Breast epithelium (tissue), 4 donors: ENCODE results near the gene DPM2. TPM values are rescaled to one million over a fixed set of nuclear protein-coding genes. Genes with fewer than 3 reads are reported as not detected.

Source experiments
- DNase-seq, 2 donors: peaks; one replicate each; pipeline ENCODE4 v3.0.0-alpha.2; 2019; ENCODE audit warnings: low spot score in 2 of 2
- H3K27ac ChIP-seq, 2 donors: fragments of 200-600 bp; sonication (generic) in 1 of 2; one replicate each; pipeline ENCODE4 v1.5.1; 2016 to 2019; ENCODE audit warnings: mild to moderate bottlenecking in 1 of 2
- H3K27me3 ChIP-seq, 2 donors: fragments of 200-600 bp; sonication (generic) in 1 of 2; one replicate each; pipeline versions ENCODE4 v1.5.1 to v1.6.0; 2017 to 2019; ENCODE audit warnings: control low read depth in 1 of 2, mild to moderate bottlenecking in 1 of 2
- H3K36me3 ChIP-seq: fragments of 200-600 bp; one replicate; pipeline ENCODE4 v1.5.1; 2019
- H3K4me1 ChIP-seq, 2 donors: fragments of 200-600 bp; sonication (generic); one replicate each; pipeline ENCODE4 v1.5.1; 2016 to 2019; ENCODE audit warnings: control low read depth in 1 of 2
- H3K4me3 ChIP-seq, 3 donors: fragments of 200-600 bp; sonication (generic); 1 replicate in 2 of 3; 2 replicates in 1 of 3; pipeline ENCODE4 v1.5.1; 2016 to 2019; ENCODE audit warnings: mild to moderate bottlenecking in 3 of 3, moderate library complexity in 2 of 3
- H3K9me3 ChIP-seq, 2 donors: fragments of 200-600 bp; sonication (generic) in 1 of 2; one replicate each; pipeline ENCODE4 v1.5.1; 2016 to 2019; ENCODE audit warnings: control low read depth in 1 of 2
- POLR2A ChIP-seq: fragments of 450-650 bp; IDR thresholded peaks from one replicate; pipeline ENCODE4 v1.6.1; 2016; ENCODE audit warnings: antibody characterized with exemption, mild to moderate bottlenecking, moderate library complexity
- POLR2AphosphoS5 ChIP-seq, 3 donors: sonication (generic); formaldehyde crosslinking; IDR thresholded peaks; one replicate each; pipeline ENCODE4 v1.6.1; 2017; ENCODE audit warnings: antibody characterized with exemption in 3 of 3
- intact Hi-C: fragments of 100-400 bp; cut with DNase I; formaldehyde crosslinking; loops from one replicate; pipeline ENCODE4 v1.15.1; 2023; ENCODE audit warnings: low total_unique reads
- total RNA-seq, 3 donors: library from RNA; depleted of rRNA; stranded (reverse); fragments of >200 nt; gene quantifications; one replicate each; pipeline ENCODE4 v1.1.0, GENCODE V29; 2016
- TF ChIP-seq, protein P1 (sequence below), 3 donors: fragments of 450-650 bp; IDR thresholded peaks; one replicate each; pipeline ENCODE4 v1.5.1; 2016 to 2017; ENCODE audit warnings: antibody characterized with exemption in 3 of 3, mild to moderate bottlenecking in 3 of 3, moderate library complexity in 3 of 3

DPM2 gene
- total RNA-seq, 3 donors from 2014 or later, result 10.6 to 17.4 (median 17.1) TPM

DNA sequence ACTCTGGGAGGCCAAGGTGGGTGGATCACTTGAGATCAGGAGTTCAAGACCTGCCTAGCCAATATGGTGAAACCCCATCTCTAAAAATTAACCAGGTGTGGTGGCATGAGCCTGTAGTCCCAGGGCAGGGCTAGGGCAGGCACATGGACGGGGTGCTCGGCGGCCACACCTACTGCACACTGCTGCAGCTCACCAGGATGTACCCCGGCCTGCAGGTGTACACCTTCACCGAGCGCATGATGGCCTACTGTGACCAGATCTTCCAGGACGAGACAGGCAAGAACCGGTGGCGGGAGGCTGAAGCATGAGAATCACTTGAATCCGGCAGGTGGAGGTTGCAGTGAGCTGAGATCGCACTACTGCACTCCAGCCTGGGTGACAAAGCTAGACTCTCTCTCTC, 24.0 kb downstream of the DPM2 start:
- no peak overlapping the region for H3K27ac ChIP-seq
- no peaks in the 10 kb centered on the region for H3K9me3 ChIP-seq
- no peak for DNase-seq
- intact Hi-C loops, result no loop called here
- no peaks in the 10 kb centered on the region for H3K36me3 ChIP-seq
- TF ChIP-seq POLR2A (no peak), POLR2AphosphoS5 (IDR thresholded peaks at IDR 0.05) (no peak)
- TF ChIP-seq, protein P1, sequence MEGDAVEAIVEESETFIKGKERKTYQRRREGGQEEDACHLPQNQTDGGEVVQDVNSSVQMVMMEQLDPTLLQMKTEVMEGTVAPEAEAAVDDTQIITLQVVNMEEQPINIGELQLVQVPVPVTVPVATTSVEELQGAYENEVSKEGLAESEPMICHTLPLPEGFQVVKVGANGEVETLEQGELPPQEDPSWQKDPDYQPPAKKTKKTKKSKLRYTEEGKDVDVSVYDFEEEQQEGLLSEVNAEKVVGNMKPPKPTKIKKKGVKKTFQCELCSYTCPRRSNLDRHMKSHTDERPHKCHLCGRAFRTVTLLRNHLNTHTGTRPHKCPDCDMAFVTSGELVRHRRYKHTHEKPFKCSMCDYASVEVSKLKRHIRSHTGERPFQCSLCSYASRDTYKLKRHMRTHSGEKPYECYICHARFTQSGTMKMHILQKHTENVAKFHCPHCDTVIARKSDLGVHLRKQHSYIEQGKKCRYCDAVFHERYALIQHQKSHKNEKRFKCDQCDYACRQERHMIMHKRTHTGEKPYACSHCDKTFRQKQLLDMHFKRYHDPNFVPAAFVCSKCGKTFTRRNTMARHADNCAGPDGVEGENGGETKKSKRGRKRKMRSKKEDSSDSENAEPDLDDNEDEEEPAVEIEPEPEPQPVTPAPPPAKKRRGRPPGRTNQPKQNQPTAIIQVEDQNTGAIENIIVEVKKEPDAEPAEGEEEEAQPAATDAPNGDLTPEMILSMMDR (IDR thresholded peaks at IDR 0.05), result no peak
- no peaks in the 10 kb centered on the region for H3K27me3 ChIP-seq
- H3K4me3 ChIP-seq, result no peak overlapping the region
- H3K4me1 ChIP-seq, result peaks cover 0 to 2% of the 10 kb centered on the region in 2 donors

DNA sequence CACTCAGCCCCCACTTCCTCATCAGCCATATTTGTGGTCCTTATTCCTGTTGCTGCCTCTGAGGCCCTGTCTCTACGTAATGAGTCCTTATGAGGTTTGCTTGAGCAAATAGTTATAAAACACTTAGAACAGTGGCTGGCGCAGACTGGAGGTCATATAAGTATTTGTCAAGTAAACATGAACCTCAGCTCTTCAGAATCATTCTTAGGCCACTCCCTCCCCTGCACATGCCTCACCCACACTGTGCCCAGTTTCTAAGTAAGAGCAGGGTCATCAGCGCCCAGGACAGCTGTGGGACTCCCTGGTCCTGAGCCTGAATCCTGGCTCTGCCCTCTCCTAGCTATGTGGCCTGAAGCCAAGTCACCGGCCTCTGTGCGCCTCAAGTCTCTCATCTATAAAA, 24.8 kb downstream of the DPM2 start:
- intact Hi-C loops, result no loop called here
- H3K36me3 ChIP-seq, result no peaks in the 10 kb centered on the region
- no peaks in the 10 kb centered on the region for H3K4me1 ChIP-seq

DNA sequence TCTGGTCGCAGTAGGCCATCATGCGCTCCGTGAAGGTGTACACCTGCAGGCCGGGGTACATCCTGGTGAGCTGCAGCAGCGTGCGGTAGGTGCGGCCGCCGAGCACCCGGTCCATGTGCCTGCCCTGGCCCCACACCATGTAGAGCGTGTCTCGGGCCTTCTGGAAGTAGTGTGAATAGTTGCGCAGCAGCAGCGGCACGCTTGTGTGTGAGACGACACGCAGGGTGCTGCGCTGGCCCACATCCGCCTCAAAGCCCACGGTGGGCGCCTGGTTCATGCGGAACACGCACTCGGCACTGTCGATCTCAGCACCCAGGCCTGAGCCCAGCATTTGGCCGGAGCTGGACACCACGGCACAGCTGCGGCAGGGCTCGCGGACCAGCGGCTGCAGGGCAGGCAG, 25.4 kb downstream of the DPM2 start:
- Histone ChIP-seq H3K9me3 (no peaks in the 10 kb centered on the region), H3K4me3 (no peak overlapping the region), H3K4me1 (no peaks in the 10 kb centered on the region), H3K27ac (no peak overlapping the region), H3K27me3 (no peaks in the 10 kb centered on the region), H3K36me3 (no peaks in the 10 kb centered on the region)
- no peak for DNase-seq
- TF ChIP-seq, protein P1 (IDR thresholded peaks at IDR 0.05), result no peak
- TF ChIP-seq POLR2AphosphoS5 (IDR thresholded peaks at IDR 0.05), result no peak
- TF ChIP-seq POLR2A, result no peak
- intact Hi-C loops, result no loop called here

More for the DNA sequence above, 24.8 kb downstream of the DPM2 start:
- Histone ChIP-seq H3K4me3 (no peak overlapping the region), H3K27me3 (no peaks in the 10 kb centered on the region), H3K27ac (no peak overlapping the region), H3K9me3 (no peaks in the 10 kb centered on the region)
- no peak for DNase-seq
- no peak for TF ChIP-seq POLR2A
- TF ChIP-seq, protein P1 (IDR thresholded peaks at IDR 0.05), result no peak
- no peak for TF ChIP-seq POLR2AphosphoS5 (IDR thresholded peaks at IDR 0.05)

DNA sequence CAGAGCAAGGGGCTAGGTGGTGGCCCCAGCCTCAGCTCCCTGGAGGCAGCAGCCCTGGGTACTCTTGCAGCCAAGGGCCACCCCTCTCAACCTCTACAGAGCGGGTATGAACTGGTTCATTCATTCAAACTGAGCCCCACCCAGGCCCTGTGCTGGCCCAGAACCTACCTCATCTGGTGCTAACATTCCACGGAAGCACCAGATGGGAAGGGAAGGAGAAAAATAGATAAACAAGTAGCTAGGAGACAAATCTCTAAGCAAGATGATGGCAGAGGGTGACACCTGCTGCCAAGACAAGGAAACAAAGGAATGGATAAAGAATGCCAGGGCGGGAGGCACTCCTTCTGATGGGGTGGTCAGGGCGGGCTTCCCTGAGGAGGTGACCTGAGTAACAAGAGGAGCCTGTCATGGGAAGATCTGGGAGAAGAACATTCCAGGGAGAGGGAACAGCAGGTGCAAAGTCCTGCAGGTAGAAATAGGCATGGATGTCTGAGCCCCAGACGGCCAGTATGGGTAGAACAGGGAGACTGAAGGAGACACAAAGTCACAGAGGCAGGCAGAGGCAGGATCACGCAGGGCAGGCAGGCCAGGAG, 26.9 kb downstream of the DPM2 start:
- no peak for DNase-seq
- no peaks in the 10 kb centered on the region for H3K36me3 ChIP-seq

DNA sequence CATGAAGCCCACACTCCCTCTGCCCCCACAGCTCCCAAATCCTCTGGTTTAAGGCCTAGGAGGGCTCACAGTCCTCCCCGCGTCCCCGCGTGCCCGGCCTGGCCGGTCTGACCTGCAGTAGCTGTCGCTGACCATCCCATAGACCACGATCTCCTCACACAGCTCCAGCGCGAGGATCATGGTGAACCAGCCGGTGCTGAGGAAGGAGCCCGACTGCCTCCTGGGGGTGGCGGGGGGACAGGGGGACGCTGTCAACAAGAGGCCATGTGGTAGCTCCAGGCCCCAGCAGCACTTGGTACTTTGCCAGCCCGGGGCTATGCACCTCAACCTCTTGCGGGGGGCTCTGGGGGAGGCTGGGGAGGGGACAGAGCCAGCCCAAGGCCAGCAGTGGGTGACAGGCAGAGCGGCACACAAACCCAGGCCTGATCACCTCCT, 27.8 kb downstream of the DPM2 start:
- Histone ChIP-seq H3K27ac (no peak overlapping the region), H3K27me3 (no peaks in the 10 kb centered on the region), H3K4me1 (peaks cover 8 to 17% of the 10 kb centered on the region in 2 donors), H3K9me3 (no peaks in the 10 kb centered on the region), H3K36me3 (no peaks in the 10 kb centered on the region), H3K4me3 (no peak overlapping the region)
- TF ChIP-seq, protein P1 (IDR thresholded peaks at IDR 0.05), result no peak
- TF ChIP-seq POLR2AphosphoS5 (IDR thresholded peaks at IDR 0.05) (no peak), POLR2A (no peak)
- intact Hi-C loops, result no loop called here
- DNase-seq, result no peak

More for the DNA sequence above, 26.9 kb downstream of the DPM2 start:
- TF ChIP-seq POLR2AphosphoS5 (IDR thresholded peaks at IDR 0.05), result no peak
- TF ChIP-seq POLR2A, result no peak
- TF ChIP-seq, protein P1 (IDR thresholded peaks at IDR 0.05), result no peak
- intact Hi-C loops, result no loop called here
- no peak overlapping the region for H3K27ac ChIP-seq
- no peaks in the 10 kb centered on the region for H3K9me3 ChIP-seq
- H3K27me3 ChIP-seq, result no peaks in the 10 kb centered on the region
- H3K4me3 ChIP-seq, result no peak overlapping the region
- peaks cover 7 to 8% of the 10 kb centered on the region in 2 donors for H3K4me1 ChIP-seq
